CD8-positive, alpha-beta memory T cell (primary cell): ENCODE measurements around the gene MOSMO. TPM values are rescaled to one million over a fixed set of nuclear protein-coding genes. Genes with fewer than 3 reads are reported as not detected.
"Not testable (repeated sequence)": the region's sequence is repeated elsewhere in the genome, so short reads cannot be mapped to it uniquely, and the experiment has no call there.

ENCODE experiments used
- CTCF ChIA-PET: fragments of 350-600 bp; sonication (Branson Sonifier 250); formaldehyde crosslinking; loops from one replicate; lab custom pipeline; 2021; ENCODE audit warnings: antibody characterized with exemption; lab: Charles Lee
- POLR2A ChIA-PET: fragments of 350-600 bp; sonication (Branson Sonifier 250); formaldehyde crosslinking; loops from one replicate; lab custom pipeline; 2021; ENCODE audit warnings: antibody characterized with exemption; lab: Charles Lee
- DNase-seq, 5 donors: peaks; one replicate each; pipeline versions ENCODE4 v3.0.0 to v3.0.0-alpha.2; 2020 to 2022; ENCODE audit warnings: mixed read lengths in 1 of 5
- H3K27ac ChIP-seq: one replicate; pipeline ENCODE4 v1.7.0; 2013; ENCODE audit warnings: low read depth, mild to moderate bottlenecking, low read length, moderate library complexity
- H3K27me3 ChIP-seq: 2 replicates; pipeline ENCODE4 v1.7.0; 2013; ENCODE audit warnings: low read length, mild to moderate bottlenecking; ENCODE audit not compliant: insufficient read depth, poor library complexity, severe bottlenecking
- H3K36me3 ChIP-seq: 2 replicates; pipeline ENCODE4 v1.7.0; 2013; ENCODE audit warnings: mild to moderate bottlenecking, low read length, moderate library complexity; ENCODE audit not compliant: insufficient read depth
- H3K4me1 ChIP-seq: 2 replicates; pipeline ENCODE4 v1.7.0; 2013; ENCODE audit warnings: mild to moderate bottlenecking, low read length, moderate library complexity; ENCODE audit not compliant: insufficient read depth
- H3K4me3 ChIP-seq: 2 replicates; pipeline ENCODE4 v1.7.0; 2013; ENCODE audit warnings: mild to moderate bottlenecking, low read length
- H3K9me3 ChIP-seq: 2 replicates; pipeline ENCODE4 v1.7.0; 2013; ENCODE audit warnings: mild to moderate bottlenecking, low read length
- H3K27ac Mint-ChIP-seq, 8 donors: one replicate each; pipeline ENCODE4 v1.8.0; 2020 to 2021; ENCODE audit warnings: mixed read lengths in 8 of 8, mild to moderate bottlenecking in 6 of 8, inconsistent platforms in 3 of 8, moderate library complexity in 3 of 8
- H3K27me3 Mint-ChIP-seq, 2 donors: one replicate each; pipeline ENCODE4 v1.8.0; 2020 to 2021; ENCODE audit warnings: mixed read lengths in 2 of 2, mild to moderate bottlenecking in 1 of 2, moderate library complexity in 1 of 2
- H3K36me3 Mint-ChIP-seq, 3 donors: one replicate each; pipeline ENCODE4 v1.8.0; 2020 to 2021; ENCODE audit warnings: mixed read lengths in 3 of 3, inconsistent platforms in 1 of 3, mild to moderate bottlenecking in 1 of 3
- H3K4me1 Mint-ChIP-seq, 3 donors: one replicate each; pipeline ENCODE4 v1.8.0; 2020 to 2021; ENCODE audit warnings: mixed read lengths in 3 of 3, inconsistent platforms in 1 of 3, mild to moderate bottlenecking in 1 of 3
- H3K4me3 Mint-ChIP-seq, 7 donors: one replicate each; pipeline ENCODE4 v1.8.0; 2020 to 2021; ENCODE audit warnings: mixed read lengths in 7 of 7, mild to moderate bottlenecking in 6 of 7, moderate library complexity in 4 of 7, inconsistent platforms in 2 of 7
- H3K9me3 Mint-ChIP-seq, 5 donors: one replicate each; pipeline ENCODE4 v1.8.0; 2020 to 2022; ENCODE audit warnings: mixed read lengths in 5 of 5, mild to moderate bottlenecking in 3 of 5, moderate library complexity in 2 of 5, inconsistent platforms in 1 of 5
- polyA plus RNA-seq: library from polyadenylated mRNA; unstranded; fragments of 300-500 nt; fragmentation: Illumina TruSeq; gene quantifications from one replicate; pipeline ENCODE4 v1.2.3, GENCODE V29; 2021
- total RNA-seq, 2 experiments: library from RNA; stranded (reverse); gene quantifications; one replicate each; pipeline ENCODE4 v1.2.3, GENCODE V29; 2021

Gene MOSMO
- total and polyA plus RNA-seq, 3 experiments from 2014 or later = 6.1 to 11.4 (median 9.2) TPM

- H3K9me3 ChIP-seq = no peaks in the 10 kb centered on the region
- no peak for DNase-seq
- H3K27me3 Mint-ChIP-seq = no peaks in the 10 kb centered on the region
- H3K36me3 ChIP-seq = no peaks in the 10 kb centered on the region
- H3K27me3 ChIP-seq = no peaks in the 10 kb centered on the region
- H3K27ac ChIP-seq = no peak overlapping the region
- no peak overlapping the region for H3K4me3 ChIP-seq
- peak overlapping the region in 3 of 8 donors; percentile 4 to 63 (median 34) for H3K27ac Mint-ChIP-seq
- peaks cover 54 to 86% (median 81%) of the 10 kb centered on the region in 3 donors for H3K4me1 Mint-ChIP-seq
- peaks cover 15% of the 10 kb centered on the region for H3K4me1 ChIP-seq
- POLR2A ChIA-PET = no interaction called here
- H3K36me3 Mint-ChIP-seq = peaks cover 0 to 2% (median 2%) of the 10 kb centered on the region in 3 donors
- CTCF ChIA-PET = interaction anchor here (0.6 kb wide), 1 partner anchor 12 kb away, joined by 3 read pairs; no protein-coding TSS in a partner anchor
- H3K9me3 Mint-ChIP-seq = no peaks in the 10 kb centered on the region
- no peak overlapping the region for H3K4me3 Mint-ChIP-seq
Measured at GRCh38 chr16:22013486-22013885, 5.6 kb downstream of the MOSMO start.

- CTCF ChIA-PET = no interaction called here
- H3K9me3 ChIP-seq = no peaks in the 10 kb centered on the region
- H3K27me3 Mint-ChIP-seq = no peaks in the 10 kb centered on the region
- H3K9me3 Mint-ChIP-seq = no peaks in the 10 kb centered on the region
- H3K4me1 ChIP-seq = peaks cover 6% of the 10 kb centered on the region
- H3K4me3 Mint-ChIP-seq = no peak overlapping the region
- H3K4me3 ChIP-seq = no peak overlapping the region
- H3K36me3 Mint-ChIP-seq = peaks cover 0 to 2% (median 0%) of the 10 kb centered on the region in 3 donors
- H3K36me3 ChIP-seq = no peaks in the 10 kb centered on the region
- H3K27ac Mint-ChIP-seq = peak overlapping the region in 1 of 8 donors; percentile 50
- peaks cover 57 to 86% (median 81%) of the 10 kb centered on the region in 3 donors for H3K4me1 Mint-ChIP-seq
- no peak for DNase-seq
- no peaks in the 10 kb centered on the region for H3K27me3 ChIP-seq
- H3K27ac ChIP-seq = no peak overlapping the region
- POLR2A ChIA-PET = no interaction called here
Measured at GRCh38 chr16:22014271-22014873, 6.5 kb downstream of the MOSMO start.

GRCh38 chr16:22016927-22017326 is 9.0 kb downstream of the MOSMO start:
- no peaks in the 10 kb centered on the region for H3K4me1 ChIP-seq
- ChIA-PET CTCF (interaction anchor here (1.2 to 1.6 kb wide), 3 partner anchors 15 to 172 kb away, joined by 4 to 6 read pairs (median 5); no protein-coding TSS in a partner anchor), POLR2A (no interaction called here)
- H3K4me1 Mint-ChIP-seq = peaks cover 51 to 82% (median 74%) of the 10 kb centered on the region in 3 donors
- no peak overlapping the region for H3K27ac ChIP-seq
- H3K9me3 ChIP-seq = no peaks in the 10 kb centered on the region
- no peaks in the 10 kb centered on the region for H3K36me3 ChIP-seq
- no peak overlapping the region for H3K4me3 ChIP-seq
- no peaks in the 10 kb centered on the region for H3K27me3 Mint-ChIP-seq
- no peaks in the 10 kb centered on the region for H3K9me3 Mint-ChIP-seq
- H3K4me3 Mint-ChIP-seq = no peak overlapping the region
- no peaks in the 10 kb centered on the region for H3K27me3 ChIP-seq
- H3K27ac Mint-ChIP-seq = peak overlapping the region in 3 of 8 donors; percentile 9 to 58 (median 26)
- DNase-seq = no peak
- H3K36me3 Mint-ChIP-seq = peaks cover 0 to 1% (median 0%) of the 10 kb centered on the region in 3 donors

- H3K4me1 Mint-ChIP-seq = peaks cover 43 to 77% (median 67%) of the 10 kb centered on the region in 3 donors
Measured at GRCh38 chr16:22018559-22018958, 10.6 kb downstream of the MOSMO start.

GRCh38 chr16:22022151-22022550 is 14.2 kb downstream of the MOSMO start:
- POLR2A ChIA-PET = no interaction called here
- CTCF ChIA-PET = no interaction called here
- Histone ChIP-seq H3K36me3 (no peaks in the 10 kb centered on the region), H3K4me3 (no peak overlapping the region), H3K4me1 (no peaks in the 10 kb centered on the region), H3K9me3 (no peaks in the 10 kb centered on the region), H3K27me3 (no peaks in the 10 kb centered on the region), H3K27ac (no peak overlapping the region)
- Mint-ChIP-seq H3K27me3 (no peaks in the 10 kb centered on the region), H3K4me1 (peaks cover 33 to 68% (median 61%) of the 10 kb centered on the region in 3 donors), H3K27ac (peak overlapping the region in 1 of 8 donors; percentile 31), H3K36me3 (peaks cover 0 to 4% (median 0%) of the 10 kb centered on the region in 3 donors), H3K4me3 (no peak overlapping the region), H3K9me3 (no peaks in the 10 kb centered on the region)
- no peak for DNase-seq

More at GRCh38 chr16:22018559-22018958, 10.6 kb downstream of the MOSMO start:
- no peak overlapping the region for H3K27ac Mint-ChIP-seq
- Histone ChIP-seq H3K27ac (no peak overlapping the region), H3K36me3 (no peaks in the 10 kb centered on the region), H3K9me3 (no peaks in the 10 kb centered on the region), H3K4me3 (no peak overlapping the region), H3K27me3 (no peaks in the 10 kb centered on the region), H3K4me1 (no peaks in the 10 kb centered on the region)
- DNase-seq = no peak
- ChIA-PET POLR2A (no interaction called here), CTCF (interaction anchor here (1.4 to 1.5 kb wide), 2 partner anchors 59 to 170 kb away, joined by 3 to 5 read pairs; no protein-coding TSS in a partner anchor)
- peaks cover 0 to 1% (median 0%) of the 10 kb centered on the region in 3 donors for H3K36me3 Mint-ChIP-seq
- H3K9me3 Mint-ChIP-seq = no peaks in the 10 kb centered on the region
- H3K27me3 Mint-ChIP-seq = no peaks in the 10 kb centered on the region
- H3K4me3 Mint-ChIP-seq = no peak overlapping the region

- POLR2A ChIA-PET = no interaction called here
- Histone ChIP-seq H3K27ac (no peak overlapping the region), H3K4me1 (no peaks in the 10 kb centered on the region), H3K9me3 (no peaks in the 10 kb centered on the region), H3K36me3 (no peaks in the 10 kb centered on the region), H3K4me3 (no peak overlapping the region), H3K27me3 (no peaks in the 10 kb centered on the region)
- CTCF ChIA-PET = no interaction called here
- peaks cover 0 to 4% (median 0%) of the 10 kb centered on the region in 3 donors for H3K36me3 Mint-ChIP-seq
- no peak overlapping the region for H3K4me3 Mint-ChIP-seq
- DNase-seq = no peak
- no peaks in the 10 kb centered on the region for H3K9me3 Mint-ChIP-seq
- no peaks in the 10 kb centered on the region for H3K27me3 Mint-ChIP-seq
- peaks cover 31 to 68% (median 58%) of the 10 kb centered on the region in 3 donors for H3K4me1 Mint-ChIP-seq
- peak overlapping the region in 1 of 8 donors; percentile 2 for H3K27ac Mint-ChIP-seq
Measured at GRCh38 chr16:22023505-22023904, 15.6 kb downstream of the MOSMO start.

GRCh38 chr16:22024785-22025184 is 16.9 kb downstream of the MOSMO start:
- H3K4me3 ChIP-seq, H3K27ac ChIP-seq, H3K36me3 Mint-ChIP-seq, POLR2A ChIA-PET, H3K4me3 Mint-ChIP-seq, H3K27me3 Mint-ChIP-seq, H3K27me3 ChIP-seq, H3K36me3 ChIP-seq, H3K9me3 Mint-ChIP-seq, DNase-seq, H3K4me1 ChIP-seq, H3K9me3 ChIP-seq: not testable (repeated sequence)
- Mint-ChIP-seq H3K27ac (peak overlapping the region in 1 of 8 donors; percentile 68), H3K4me1 (peaks cover 23 to 64% (median 49%) of the 10 kb centered on the region in 3 donors)
- CTCF ChIA-PET = interaction anchor here (1.8 kb wide), 1 partner anchor 53 kb away, joined by 7 read pairs; no protein-coding TSS in a partner anchor

- H3K27ac ChIP-seq = no peak overlapping the region
- H3K4me1 Mint-ChIP-seq = peaks cover 22 to 59% (median 44%) of the 10 kb centered on the region in 3 donors
- H3K9me3 Mint-ChIP-seq = no peaks in the 10 kb centered on the region
Measured at GRCh38 chr16:22027633-22028032, 19.7 kb downstream of the MOSMO start.

More at GRCh38 chr16:22027633-22028032, 19.7 kb downstream of the MOSMO start:
- Histone ChIP-seq H3K4me1 (no peaks in the 10 kb centered on the region), H3K9me3 (no peaks in the 10 kb centered on the region), H3K4me3 (no peak overlapping the region), H3K36me3 (no peaks in the 10 kb centered on the region), H3K27me3 (no peaks in the 10 kb centered on the region)
- POLR2A ChIA-PET = no interaction called here
- no peak for DNase-seq
- Mint-ChIP-seq H3K36me3 (peaks cover 5 to 13% (median 10%) of the 10 kb centered on the region in 3 donors), H3K27ac (no peak overlapping the region), H3K4me3 (no peak overlapping the region), H3K27me3 (no peaks in the 10 kb centered on the region)
- CTCF ChIA-PET = no interaction called here
